ENCODE results near the gene TSEN54. TPM values are rescaled to one million over a fixed set of nuclear protein-coding genes. Genes with fewer than 3 reads are reported as not detected.
"Not testable (repeated sequence)": the region's sequence is repeated elsewhere in the genome, so short reads cannot be mapped to it uniquely, and the experiment has no call there.

The TSEN54 gene
- total and polyA plus RNA-seq, 2 donors from 2014 or later, result 25.8 to 33.8 TPM

DNA sequence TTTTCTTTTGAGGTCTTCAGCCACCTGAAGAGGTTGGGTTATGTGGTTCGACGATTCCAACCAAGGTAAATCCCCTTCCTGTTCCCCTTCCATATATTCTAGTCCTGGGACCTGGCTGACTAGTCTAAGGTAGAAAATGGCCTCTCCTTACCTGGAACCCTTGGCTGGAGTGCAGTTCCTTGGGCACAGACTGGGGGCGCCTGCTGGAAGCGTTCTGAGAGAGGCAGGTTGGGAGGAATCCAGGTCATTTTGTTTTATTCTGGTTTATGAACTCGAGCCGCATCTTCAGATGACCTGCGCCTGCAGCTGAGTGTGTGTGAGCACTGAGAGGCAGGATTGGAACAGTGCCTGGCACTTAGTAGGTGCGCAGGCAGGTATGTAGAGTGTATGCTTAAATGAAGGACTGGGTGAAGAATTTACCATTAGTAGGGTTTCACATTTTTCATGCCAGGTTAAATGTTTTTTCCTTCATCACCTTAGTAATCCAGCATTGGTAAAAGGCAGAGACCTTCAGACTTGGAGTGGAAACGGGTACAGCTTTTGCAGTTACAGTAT is 2.7 kb downstream of the TSEN54 start:
- FAIRE-seq, result no peak
- H3K4me1 ChIP-seq (ENCODE audit: control insufficient read depth in 2 of 3, insufficient read depth in 2 of 3, low read depth in 1 of 3, low read length in 3 of 3), result peaks cover 0 to 11% (median 8%) of the 10 kb centered on the region in 3 donors
- peaks cover 0 to 5% (median 4%) of the 10 kb centered on the region in 3 donors for H3K36me3 ChIP-seq (ENCODE audit: control insufficient read depth in 2 of 3, insufficient read depth in 3 of 3, low read length in 3 of 3)
- TF ChIP-seq, protein P1, sequence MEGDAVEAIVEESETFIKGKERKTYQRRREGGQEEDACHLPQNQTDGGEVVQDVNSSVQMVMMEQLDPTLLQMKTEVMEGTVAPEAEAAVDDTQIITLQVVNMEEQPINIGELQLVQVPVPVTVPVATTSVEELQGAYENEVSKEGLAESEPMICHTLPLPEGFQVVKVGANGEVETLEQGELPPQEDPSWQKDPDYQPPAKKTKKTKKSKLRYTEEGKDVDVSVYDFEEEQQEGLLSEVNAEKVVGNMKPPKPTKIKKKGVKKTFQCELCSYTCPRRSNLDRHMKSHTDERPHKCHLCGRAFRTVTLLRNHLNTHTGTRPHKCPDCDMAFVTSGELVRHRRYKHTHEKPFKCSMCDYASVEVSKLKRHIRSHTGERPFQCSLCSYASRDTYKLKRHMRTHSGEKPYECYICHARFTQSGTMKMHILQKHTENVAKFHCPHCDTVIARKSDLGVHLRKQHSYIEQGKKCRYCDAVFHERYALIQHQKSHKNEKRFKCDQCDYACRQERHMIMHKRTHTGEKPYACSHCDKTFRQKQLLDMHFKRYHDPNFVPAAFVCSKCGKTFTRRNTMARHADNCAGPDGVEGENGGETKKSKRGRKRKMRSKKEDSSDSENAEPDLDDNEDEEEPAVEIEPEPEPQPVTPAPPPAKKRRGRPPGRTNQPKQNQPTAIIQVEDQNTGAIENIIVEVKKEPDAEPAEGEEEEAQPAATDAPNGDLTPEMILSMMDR (IDR thresholded peaks at IDR 0.05; ENCODE audit: borderline replicate concordance, extremely low read depth, insufficient read depth), result no peak
- intact Hi-C loops (cut with DNase I), result no loop called here
- DNase-seq, result no peak
- no peak overlapping the region for H3K4me3 ChIP-seq (ENCODE audit: low read length in 3 of 3)
- no peak overlapping the region for H3K27ac ChIP-seq (ENCODE audit: low read depth in 2 of 2, low read length in 2 of 2)
- no peaks in the 10 kb centered on the region for H3K27me3 ChIP-seq (ENCODE audit: control insufficient read depth, insufficient read depth, low read length)
- H3K9me3 ChIP-seq (ENCODE audit: control insufficient read depth in 2 of 3, insufficient read depth in 1 of 3, low read length in 3 of 3), result no peaks in the 10 kb centered on the region
- H3K9ac ChIP-seq (ENCODE audit: low read length in 3 of 3), result no peak overlapping the region

DNA sequence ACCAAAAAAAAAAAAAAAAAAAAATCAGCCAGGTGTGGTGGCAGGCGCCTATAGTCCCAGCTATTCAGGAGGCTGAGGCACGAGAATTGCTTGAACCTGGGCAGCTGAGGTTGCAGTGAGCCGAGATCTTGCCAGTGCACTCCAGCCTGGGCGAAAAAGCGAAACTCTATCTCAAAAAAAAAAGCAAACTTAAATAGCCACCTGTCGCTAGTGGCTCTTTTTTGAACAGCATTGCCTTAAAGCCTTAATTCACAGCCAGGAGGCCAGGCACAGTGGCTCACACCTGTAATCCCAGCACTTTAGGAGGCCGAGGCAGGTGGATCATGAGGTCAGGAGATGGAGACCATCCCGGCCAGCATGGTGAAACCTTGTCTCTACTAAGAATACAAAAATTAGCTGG is 4.1 kb downstream of the TSEN54 start:
- peaks cover 0 to 12% (median 7%) of the 10 kb centered on the region in 3 donors for H3K4me1 ChIP-seq (ENCODE audit: control insufficient read depth in 2 of 3, insufficient read depth in 2 of 3, low read depth in 1 of 3, low read length in 3 of 3)
- not testable (repeated sequence) for H3K9me3 ChIP-seq (ENCODE audit: control insufficient read depth in 2 of 3, insufficient read depth in 1 of 3, low read length in 3 of 3)

DNA sequence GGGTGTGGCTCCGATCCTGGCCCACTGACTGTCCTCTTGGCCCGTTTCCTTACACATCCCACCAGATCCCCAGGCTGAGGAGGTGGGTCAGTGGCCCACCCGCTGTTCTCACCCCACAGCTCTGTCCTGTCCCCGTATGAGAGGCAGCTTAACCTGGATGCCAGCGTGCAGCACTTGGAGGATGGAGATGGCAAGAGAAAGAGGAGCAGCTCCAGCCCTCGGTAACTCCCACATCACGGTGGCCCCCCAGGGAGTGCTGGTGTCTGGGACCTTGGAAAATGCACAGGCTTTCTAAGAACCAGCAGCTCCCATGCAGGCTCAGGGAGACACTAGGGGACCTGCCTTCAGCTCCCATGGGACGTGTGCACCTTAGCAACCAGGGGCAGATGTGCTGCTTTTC is 5.0 kb downstream of the TSEN54 start:
- FAIRE-seq (no peak), DNase-seq (no peak)
- Histone ChIP-seq H3K27ac (ENCODE audit: low read depth in 2 of 2, low read length in 2 of 2) (no peak overlapping the region), H3K9ac (ENCODE audit: low read length in 3 of 3) (no peak overlapping the region), H3K4me1 (ENCODE audit: control insufficient read depth in 2 of 3, insufficient read depth in 2 of 3, low read depth in 1 of 3, low read length in 3 of 3) (peaks cover 0 to 12% (median 7%) of the 10 kb centered on the region in 3 donors), H3K4me3 (ENCODE audit: low read length in 3 of 3) (no peak overlapping the region), H3K27me3 (ENCODE audit: control insufficient read depth, insufficient read depth, low read length) (no peaks in the 10 kb centered on the region), H3K9me3 (ENCODE audit: control insufficient read depth in 2 of 3, insufficient read depth in 1 of 3, low read length in 3 of 3) (no peaks in the 10 kb centered on the region), H3K36me3 (ENCODE audit: control insufficient read depth in 2 of 3, insufficient read depth in 3 of 3, low read length in 3 of 3) (peaks cover 0 to 5% (median 4%) of the 10 kb centered on the region in 3 donors)
- intact Hi-C loops (cut with DNase I), result no loop called here
- TF ChIP-seq, protein P1 (IDR thresholded peaks at IDR 0.05; ENCODE audit: borderline replicate concordance, extremely low read depth, insufficient read depth), result no peak

More for the DNA sequence above, 4.1 kb downstream of the TSEN54 start:
- H3K27me3 ChIP-seq (ENCODE audit: control insufficient read depth, insufficient read depth, low read length); FAIRE-seq; H3K9ac ChIP-seq (ENCODE audit: low read length in 3 of 3); H3K36me3 ChIP-seq (ENCODE audit: control insufficient read depth in 2 of 3, insufficient read depth in 3 of 3, low read length in 3 of 3); H3K27ac ChIP-seq (ENCODE audit: low read depth in 2 of 2, low read length in 2 of 2); intact Hi-C loops (cut with DNase I); DNase-seq; H3K4me3 ChIP-seq (ENCODE audit: low read length in 3 of 3): not testable (repeated sequence)

DNA sequence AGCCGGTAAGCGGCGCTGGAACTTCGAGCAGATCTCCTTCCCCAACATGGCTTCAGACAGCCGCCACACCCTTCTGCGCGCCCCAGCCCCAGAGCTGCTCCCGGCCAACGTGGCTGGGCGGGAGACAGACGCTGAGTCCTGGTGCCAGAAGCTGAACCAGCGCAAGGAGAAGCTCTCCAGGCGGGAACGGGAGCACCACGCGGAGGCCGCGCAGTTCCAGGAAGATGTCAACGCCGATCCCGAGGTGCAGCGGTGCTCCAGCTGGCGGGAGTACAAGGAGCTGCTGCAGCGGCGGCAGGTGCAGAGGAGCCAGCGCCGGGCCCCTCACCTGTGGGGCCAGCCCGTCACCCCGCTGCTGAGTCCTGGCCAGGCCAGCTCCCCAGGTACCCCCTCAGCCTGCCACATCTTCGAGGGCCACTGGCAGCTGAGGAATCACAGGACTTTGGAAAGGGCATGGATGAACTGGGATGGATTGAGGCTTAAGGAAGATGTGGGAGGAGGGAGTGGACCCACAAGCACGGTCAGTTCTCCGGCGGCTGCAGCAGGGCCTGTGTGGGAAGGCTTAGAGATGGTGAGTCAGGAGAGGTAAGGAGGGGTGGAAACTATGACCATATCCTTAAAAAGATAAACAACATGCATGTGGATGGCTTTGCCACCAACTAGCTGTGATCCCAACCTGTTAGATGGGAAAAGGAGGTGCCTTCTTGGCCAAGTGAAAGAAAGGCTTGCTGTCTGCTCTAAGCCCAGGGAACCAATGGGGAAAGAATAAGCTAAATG is 5.8 kb downstream of the TSEN54 start:
- H3K36me3 ChIP-seq (ENCODE audit: control insufficient read depth in 2 of 3, insufficient read depth in 3 of 3, low read length in 3 of 3), result peaks cover 0 to 5% (median 4%) of the 10 kb centered on the region in 3 donors
- no peak overlapping the region for H3K9ac ChIP-seq (ENCODE audit: low read length in 3 of 3)
- no peak for FAIRE-seq
- TF ChIP-seq, protein P1 (IDR thresholded peaks at IDR 0.05; ENCODE audit: borderline replicate concordance, extremely low read depth, insufficient read depth), result no peak
- no peak overlapping the region for H3K4me3 ChIP-seq (ENCODE audit: low read length in 3 of 3)
- intact Hi-C loops (cut with DNase I), result no loop called here
- H3K9me3 ChIP-seq (ENCODE audit: control insufficient read depth in 2 of 3, insufficient read depth in 1 of 3, low read length in 3 of 3), result no peaks in the 10 kb centered on the region
- DNase-seq, result no peak
- no peak overlapping the region for H3K27ac ChIP-seq (ENCODE audit: low read depth in 2 of 2, low read length in 2 of 2)
- no peaks in the 10 kb centered on the region for H3K27me3 ChIP-seq (ENCODE audit: control insufficient read depth, insufficient read depth, low read length)
- peaks cover 0 to 11% (median 6%) of the 10 kb centered on the region in 3 donors for H3K4me1 ChIP-seq (ENCODE audit: control insufficient read depth in 2 of 3, insufficient read depth in 2 of 3, low read depth in 1 of 3, low read length in 3 of 3)
